GM23338 (cell line): ENCODE measurements around the gene PKD2L1.

Source experiments
- CREB1 ChIP-seq: fragments of 250-450 bp; sonication (Bioruptor Pico); IDR thresholded peaks from 2 replicates; pipeline ENCODE4 v1.5.0; 2020; ENCODE audit warnings: low read depth, mild to moderate bottlenecking, moderate library complexity
- CTCF ChIP-seq, 2 experiments: fragments of 200-600 bp in 1 of 2; sonication (generic) in 1 of 2; conservative IDR thresholded peaks; 2 replicates each; pipeline versions ENCODE4 v1.5.1 to v1.6.1; 2016 to 2017; ENCODE audit warnings: antibody characterized with exemption in 2 of 2, low read depth in 2 of 2, mild to moderate bottlenecking in 2 of 2, moderate library complexity in 1 of 2
- EZH2 ChIP-seq: fragments of 200-600 bp; sonication (generic); IDR thresholded peaks from one replicate; pipeline ENCODE4 v1.8.0; 2017; ENCODE audit warnings: antibody characterized with exemption, mild to moderate bottlenecking, low read depth; ENCODE audit not compliant: unreplicated experiment
- EZH2phosphoT487 ChIP-seq: fragments of 200-600 bp; sonication (generic); IDR thresholded peaks from one replicate; pipeline ENCODE4 v1.8.1; 2018; ENCODE audit warnings: antibody characterized with exemption; ENCODE audit not compliant: unreplicated experiment
- POLR2AphosphoS5 ChIP-seq: IDR thresholded peaks from 2 replicates; pipeline ENCODE4 v1.6.1; 2016; ENCODE audit warnings: antibody characterized with exemption, low read depth
- REST ChIP-seq: IDR thresholded peaks from one replicate; pipeline ENCODE4 v1.6.1; 2018; ENCODE audit warnings: antibody characterized with exemption; ENCODE audit not compliant: unreplicated experiment
- STAT1 ChIP-seq: IDR thresholded peaks from one replicate; pipeline ENCODE4 v1.6.1; 2016; ENCODE audit warnings: antibody characterized with exemption; ENCODE audit not compliant: unreplicated experiment
- ZNF114 ChIP-seq: fragments of 250-450 bp; sonication (Bioruptor Pico); IDR thresholded peaks from 2 replicates; pipeline ENCODE4 v1.5.0; 2020; ENCODE audit warnings: mild to moderate bottlenecking, moderate library complexity
- ZNF462 ChIP-seq: fragments of 250-450 bp; sonication (Bioruptor Pico); IDR thresholded peaks from 2 replicates; pipeline ENCODE4 v1.5.0; 2020; ENCODE audit warnings: mild to moderate bottlenecking, moderate library complexity

- TF ChIP-seq REST (no peak), CTCF (conservative IDR thresholded peaks at IDR 0.05; ENCODE audit: low read depth in 2 of 2) (no peak), POLR2AphosphoS5 (no peak), EZH2phosphoT487 (no peak), EZH2 (no peak), CREB1 (no peak), STAT1 (no peak), ZNF114 (CRISPR knock-in tag) (no peak), ZNF462 (no peak)
Measured at GRCh38 chr10:100349087-100349486, 19.1 kb upstream of the PKD2L1 start.
